K562 (cell line): Measurements from ENCODE around the gene MACROD2. TPM values are rescaled to one million over a fixed set of nuclear protein-coding genes. Genes with fewer than 3 reads are reported as not detected.

Source experiments
- ATAC-seq: fragments of 200-7000 bp; cut with Tn5 transposase; 3 replicates; pipeline ENCODE4 v1.9.1; 2020; ENCODE audit warnings: moderate library complexity
- BruUV-seq: library from RNA; stranded (reverse); fragments of 400-500 nt; replicated peaks from 2 replicates; lab custom pipeline; 2021; lab: Mats Ljungman, UMichigan
- CTCF ChIA-PET: fragments of 300-600 bp; formaldehyde crosslinking; extraction: SDS; loops from one replicate; lab custom pipeline; 2021; ENCODE audit warnings: low intra/inter-chr PET ratio; lab: Yijun Ruan, JAX
- POLR2A ChIA-PET: fragments of 300-600, 350-650 bp; sonication (Branson Sonifier 250); formaldehyde crosslinking; extraction: SDS; loops from one replicate; lab custom pipeline; 2021; ENCODE audit warnings: antibody characterized with exemption, inconsistent platforms; lab: Yijun Ruan, JAX
- DNase-seq, 4 experiments: peaks; one replicate each; pipeline versions ENCODE4 v3.0.0 to v3.0.0-alpha.2; 2011 to 2018; ENCODE audit warnings: low spot score in 3 of 4, mixed read lengths in 3 of 4; ENCODE audit errors: extremely low read depth in 1 of 4
- FAIRE-seq: peaks from 2 replicates; lab custom pipeline; 2011; peaks lifted over from hg19 to GRCh38; lab: Jason Lieb, UNC
- H2AFZ ChIP-seq: 2 replicates; pipeline ENCODE4 v1.6.0; 2011; ENCODE audit warnings: low read depth, low read length, control low read depth, inconsistent platforms
- H3K27ac ChIP-seq: fragments of 200-600 bp; 3 replicates; pipeline ENCODE4 v1.8.0; 2011; ENCODE audit warnings: low read depth, mild to moderate bottlenecking, control low read depth, inconsistent platforms, low read length, moderate library complexity, mixed read lengths; ENCODE audit errors: extremely low read depth
- H3K27me3 ChIP-seq, 2 experiments: fragments of 300-600 bp in 1 of 2; 2 replicates in 1 of 2; 3 replicates in 1 of 2; pipeline versions ENCODE4 v1.6.0 to v1.8.0; 2011; ENCODE audit warnings: inconsistent platforms in 2 of 2, low read length in 2 of 2, mild to moderate bottlenecking in 1 of 2, mixed read lengths in 1 of 2, moderate library complexity in 1 of 2; ENCODE audit not compliant: control insufficient read depth in 2 of 2, insufficient read depth in 2 of 2
- H3K36me3 ChIP-seq: fragments of 300-600 bp; 3 replicates; pipeline ENCODE4 v1.8.0; 2011; ENCODE audit warnings: mild to moderate bottlenecking, low read length, inconsistent platforms; ENCODE audit not compliant: control insufficient read depth, insufficient read depth
- H3K4me1 ChIP-seq, 2 experiments: fragments of 200-600 bp in 1 of 2; replicated peaks in 1 of 2; 2 replicates in 1 of 2; 3 replicates in 1 of 2; pipeline versions ENCODE4 v1.5.1 to v1.8.0; 2011; ENCODE audit warnings: inconsistent platforms in 2 of 2, low read length in 2 of 2, mild to moderate bottlenecking in 1 of 2, mixed read lengths in 1 of 2, moderate library complexity in 1 of 2; ENCODE audit not compliant: control insufficient read depth in 2 of 2, insufficient read depth in 2 of 2
- H3K4me2 ChIP-seq: 2 replicates; pipeline ENCODE4 v1.6.1; 2011; ENCODE audit warnings: low read length, control low read depth, inconsistent platforms, mixed read lengths; ENCODE audit not compliant: insufficient read depth
- H3K4me3 ChIP-seq: fragments of 200-600 bp; sonication (generic), shearing (Covaris generic); 2 replicates; pipeline ENCODE4 v1.5.1; 2016; ENCODE audit warnings: control low read depth, inconsistent platforms
- H3K79me2 ChIP-seq: fragments of 200-600 bp; 3 replicates; pipeline ENCODE4 v1.8.0; 2011; ENCODE audit warnings: low read length, inconsistent platforms; ENCODE audit not compliant: control insufficient read depth, insufficient read depth
- H3K9ac ChIP-seq, 2 experiments: 2 replicates each; pipeline versions ENCODE4 v1.6.0 to v1.6.1; 2011; ENCODE audit warnings: low read depth in 2 of 2, low read length in 2 of 2, control low read depth in 1 of 2, inconsistent platforms in 1 of 2, mild to moderate bottlenecking in 1 of 2, mixed read lengths in 1 of 2; ENCODE audit not compliant: insufficient read depth in 1 of 2
- H3K9me1 ChIP-seq: one replicate; pipeline ENCODE4 v1.6.0; 2011; ENCODE audit warnings: inconsistent platforms, mild to moderate bottlenecking, low read length, moderate library complexity; ENCODE audit not compliant: control insufficient read depth, insufficient read depth
- H3K9me3 ChIP-seq: replicated peaks from 2 replicates; pipeline ENCODE4 v1.5.1; 2011; ENCODE audit warnings: low read depth, low read length, inconsistent platforms; ENCODE audit not compliant: control insufficient read depth, insufficient read depth
- H4K20me1 ChIP-seq: replicated peaks from 2 replicates; pipeline ENCODE4 v1.6.1; 2011; ENCODE audit warnings: low read length, inconsistent platforms, mixed read lengths; ENCODE audit not compliant: control insufficient read depth, insufficient read depth
- HDAC3 ChIP-seq: fragments of 450-650 bp; IDR thresholded peaks from 2 replicates; pipeline ENCODE4 v1.6.1; 2018; ENCODE audit warnings: borderline replicate concordance, mild to moderate bottlenecking, moderate library complexity; ENCODE audit not compliant: partially characterized antibody
- HNRNPUL1 ChIP-seq: fragments of 200-400 bp; formaldehyde crosslinking; IDR thresholded peaks from 2 replicates; pipeline ENCODE4 v1.6.1; 2017; ENCODE audit warnings: low read length
- POLR2H ChIP-seq: IDR thresholded peaks from 2 replicates; pipeline ENCODE4 v1.6.1; 2016; ENCODE audit warnings: missing genetic modification characterization, low read depth, mild to moderate bottlenecking, control low read depth, missing compliant biosample characterization, moderate library complexity
- SNAPC5 ChIP-seq: fragments of 250-450 bp; sonication (Bioruptor Pico); IDR thresholded peaks from 2 replicates; pipeline ENCODE4 v1.8.0; 2021; ENCODE audit warnings: moderate library complexity, mild to moderate bottlenecking, inconsistent platforms
- SP1 ChIP-seq: sonication (generic); formaldehyde crosslinking; IDR thresholded peaks from 2 replicates; pipeline ENCODE4 v1.8.1; 2022; ENCODE audit warnings: mild to moderate bottlenecking, missing genetic modification reagents
- STAT5A ChIP-seq: IDR thresholded peaks from 2 replicates; pipeline ENCODE4 v1.6.1; 2012; ENCODE audit warnings: low read length, inconsistent platforms, borderline replicate concordance
- TSC22D4 ChIP-seq: fragments of 450-650 bp; IDR thresholded peaks from 2 replicates; pipeline ENCODE4 v1.6.1; 2016; ENCODE audit warnings: missing genetic modification characterization, missing biosample characterization, control low read depth
- ZEB2 ChIP-seq: fragments of 450-650 bp; IDR thresholded peaks from 2 replicates; pipeline ENCODE4 v1.6.1; 2016
- ZNF586 ChIP-seq: fragments of 450-650 bp; formaldehyde crosslinking; conservative IDR thresholded peaks from 2 replicates; pipeline ENCODE4 v1.4.0; 2020; ENCODE audit warnings: mild to moderate bottlenecking, moderate library complexity
- ZNF644 ChIP-seq: fragments of 200-800 bp; sonication (Bioruptor generic); IDR thresholded peaks from 2 replicates; pipeline ENCODE4 v1.6.1; 2016; ENCODE audit warnings: low read depth, missing genetic modification characterization, missing compliant biosample characterization
- WGBS: fragments of 100-300 bp; shearing (Covaris generic); methylation state at CpG from one replicate; pipeline ENCODE4 v1.1.6; 2016; ENCODE audit warnings: low coverage, mixed read lengths; ENCODE audit not compliant: insufficient coverage; ENCODE audit errors: missing lambda C conversion rate; 5-methylcytosine and 5-hydroxymethylcytosine counted together
- in situ Hi-C: fragments of 300-500 bp; cut with MboI; formaldehyde crosslinking; loops from 4 replicates; pipeline ENCODE4 v1.15.0; 2018; ENCODE audit warnings: inconsistent platforms, mixed read lengths
- intact Hi-C: fragments of 100-400 bp; cut with micrococcal nuclease; formaldehyde crosslinking; loops from 2 replicates; pipeline ENCODE4 v1.14.2; 2022
- polyA plus RNA-seq, 8 experiments: library from polyadenylated mRNA; depleted of rRNA in 4 of 8; stranded (reverse) in 5 of 8; unstranded in 3 of 8; fragments of >200 nt; fragmentation: Nextera tagmentation in 2 of 8; fragmentation: Illumina TruSeq in 1 of 8; extraction: Ambion mirVana in 2 of 8; extraction: Trizol in 1 of 8; gene quantifications; 2 replicates each; pipeline versions ENCODE4 v1.2.1 to v1.2.3, GENCODE V29; 2011 to 2014; ENCODE audit warnings: inconsistent platforms in 1 of 8, missing spikeins in 1 of 8
- total RNA-seq, 7 experiments: library from RNA; depleted of rRNA in 6 of 7; stranded (reverse); fragments of >200 nt in 6 of 7; fragmentation: Illumina TruSeq in 2 of 7; extraction: Trizol in 2 of 7; gene quantifications; 2 replicates each; pipeline versions ENCODE4 v1.2.1 to v1.2.3, GENCODE V29; 2011 to 2021; ENCODE audit warnings: low replicate concordance in 1 of 7

MACROD2 gene
- total and polyA plus RNA-seq, 9 of the 15 experiments (the other 6 are each of a cell fraction or from before 2014, with no cell fraction given) = not detected

GRCh38 chr20:15239542-15240206 lies 1244.4 kb downstream of the MACROD2 start:
- H2AFZ ChIP-seq = no peak overlapping the region
- H3K9me3 ChIP-seq = no peaks in the 10 kb centered on the region
- H3K27ac ChIP-seq = no peak overlapping the region
- H3K9me1 ChIP-seq = no peaks in the 10 kb centered on the region
- no peaks in the 10 kb centered on the region for H3K4me1 ChIP-seq
- FAIRE-seq (no peak), ATAC-seq (no peak), DNase-seq (no peak)
- H3K27me3 ChIP-seq = no peaks in the 10 kb centered on the region
- H3K36me3 ChIP-seq = no peaks in the 10 kb centered on the region
- H3K9ac ChIP-seq = no peak overlapping the region
- intact Hi-C loops (no loop called here), in situ Hi-C loops (no loop called here)
- no peaks in the 10 kb centered on the region for H3K79me2 ChIP-seq
- no peak overlapping the region for H3K4me3 ChIP-seq
- no TSS peak for BruUV-seq
- CTCF ChIA-PET = no interaction called here
- 3% methylated on average over 3 of the region's 3 CpGs for WGBS
- no peak overlapping the region for H3K4me2 ChIP-seq
- no peaks in the 10 kb centered on the region for H4K20me1 ChIP-seq
- no peak for TF ChIP-seq STAT5A
- no peak for TF ChIP-seq HDAC3
- no peak for TF ChIP-seq SNAPC5 (CRISPR knock-in tag)
- no peak for TF ChIP-seq ZEB2
- no peak for TF ChIP-seq ZNF644 (tag)
- no peak for TF ChIP-seq POLR2H (tag)
- no peak for TF ChIP-seq TSC22D4
- no peak for TF ChIP-seq ZNF586 (CRISPR knock-in tag)
- no peak for TF ChIP-seq HNRNPUL1
- TF ChIP-seq SP1 = no peak
- POLR2A ChIA-PET = no interaction called here
